Endodermal cell (in vitro differentiated cells): ENCODE data around the gene UBAP2. TPM values are rescaled to one million over a fixed set of nuclear protein-coding genes. Genes with fewer than 3 reads are reported as not detected.

Source experiments
- DNase-seq: peaks from one replicate; pipeline ENCODE4 v3.0.0-alpha.2; 2017
- H3K27ac ChIP-seq: 2 replicates; pipeline ENCODE4 v1.5.1; 2013; ENCODE audit warnings: mild to moderate bottlenecking, low read depth, low read length, moderate library complexity
- H3K27me3 ChIP-seq: 2 replicates; pipeline ENCODE4 v1.6.1; 2013; ENCODE audit warnings: mild to moderate bottlenecking, low read length, moderate library complexity; ENCODE audit not compliant: insufficient read depth, control insufficient read depth, poor library complexity, severe bottlenecking
- H3K36me3 ChIP-seq: 2 replicates; pipeline ENCODE4 v1.7.0; 2013; ENCODE audit warnings: mild to moderate bottlenecking, low read length, moderate library complexity; ENCODE audit not compliant: control insufficient read depth, insufficient read depth
- H3K4me1 ChIP-seq: one replicate; pipeline ENCODE4 v1.7.0; 2013; ENCODE audit warnings: low read length; ENCODE audit not compliant: control insufficient read depth, insufficient read depth
- H3K4me3 ChIP-seq: 2 replicates; pipeline ENCODE4 v1.5.1; 2013; ENCODE audit warnings: mild to moderate bottlenecking, low read length, moderate library complexity
- H3K9ac ChIP-seq: 2 replicates; pipeline ENCODE4 v1.6.1; 2013; ENCODE audit warnings: mild to moderate bottlenecking, low read length, moderate library complexity; ENCODE audit not compliant: poor library complexity, severe bottlenecking; ENCODE audit errors: extremely low read depth
- H3K9me3 ChIP-seq: 2 replicates; pipeline ENCODE4 v1.6.1; 2013; ENCODE audit warnings: mild to moderate bottlenecking, low read length, moderate library complexity; ENCODE audit not compliant: control insufficient read depth
- H3K27ac Mint-ChIP-seq: 2 replicates; pipeline ENCODE4 v1.8.0; 2020; ENCODE audit warnings: mixed read lengths
- H3K27me3 Mint-ChIP-seq: 2 replicates; pipeline ENCODE4 v1.8.0; 2021; ENCODE audit warnings: mild to moderate bottlenecking, mixed read lengths; ENCODE audit not compliant: insufficient read depth
- H3K36me3 Mint-ChIP-seq: 2 replicates; pipeline ENCODE4 v1.8.0; 2020; ENCODE audit warnings: low read depth, mixed read lengths
- H3K4me1 Mint-ChIP-seq: 2 replicates; pipeline ENCODE4 v1.8.0; 2020; ENCODE audit warnings: mixed read lengths
- H3K4me3 Mint-ChIP-seq: 2 replicates; pipeline ENCODE4 v1.8.0; 2020; ENCODE audit warnings: mild to moderate bottlenecking, moderate library complexity, mixed read lengths
- H3K9me3 Mint-ChIP-seq: 2 replicates; pipeline ENCODE4 v1.8.0; 2020; ENCODE audit warnings: mild to moderate bottlenecking, mixed read lengths
- CTCF ChIP-seq: fragments of 200-600 bp; sonication (generic); conservative IDR thresholded peaks from 2 replicates; pipeline ENCODE4 v1.5.0; 2021; ENCODE audit warnings: antibody characterized with exemption, mild to moderate bottlenecking
- WGBS, 2 experiments: methylation state at CpG; one replicate each; pipeline versions ENCODE4 v1.1.5 to v1.1.7; 2013; ENCODE audit warnings: missing lambda C conversion rate in 2 of 2, mixed read lengths in 1 of 2; ENCODE audit not compliant: insufficient coverage in 1 of 2, insufficient read length in 1 of 2; 5-methylcytosine and 5-hydroxymethylcytosine counted together
- total RNA-seq, 2 donors: library from RNA; stranded (reverse); fragmentation: NEBNext Ultra II Directional in 1 of 2; extraction: Animal tissue kit (Norgen Biotek cat#: 25700) in 1 of 2; gene quantifications; 2 replicates in 1 of 2; 3 replicates in 1 of 2; pipeline ENCODE4 v1.2.1, GENCODE V29; 2021

Gene UBAP2
- total RNA-seq, 2 donors from 2014 or later: 60.9 to 82.1 TPM

- peak overlapping the region; percentile 68 for H3K27ac Mint-ChIP-seq
Observed at GRCh38 chr9:33942471-33943083, 106.1 kb downstream of the UBAP2 start.

GRCh38 chr9:33939924-33940874, 108.5 kb downstream of the UBAP2 start:
- no peak overlapping the region for H3K27ac Mint-ChIP-seq
- Histone ChIP-seq H3K4me3 (no peak overlapping the region), H3K9ac (no peak overlapping the region), H3K9me3 (no peaks in the 10 kb centered on the region), H3K27ac (no peak overlapping the region), H3K27me3 (no peaks in the 10 kb centered on the region), H3K36me3 (peaks cover 91% of the 10 kb centered on the region), H3K4me1 (no peaks in the 10 kb centered on the region)
- DNase-seq: no peak
- H3K4me3 Mint-ChIP-seq: no peak overlapping the region
- TF ChIP-seq CTCF: no peak
- H3K4me1 Mint-ChIP-seq: peaks cover 4% of the 10 kb centered on the region
- H3K9me3 Mint-ChIP-seq: no peaks in the 10 kb centered on the region
- no peaks in the 10 kb centered on the region for H3K27me3 Mint-ChIP-seq
- WGBS, 2 experiments: 88 to 92% methylated on average over 6 to 9 of the region's 9 CpGs
- peaks cover 83% of the 10 kb centered on the region for H3K36me3 Mint-ChIP-seq

More at GRCh38 chr9:33942471-33943083, 106.1 kb downstream of the UBAP2 start:
- 93% methylated on average over 3 of the region's 3 CpGs; no CpG with 5 or more reads in 1 of the 2 experiments for WGBS, 2 experiments
- Histone ChIP-seq H3K27ac (no peak overlapping the region), H3K27me3 (no peaks in the 10 kb centered on the region), H3K4me1 (no peaks in the 10 kb centered on the region), H3K9ac (no peak overlapping the region), H3K36me3 (peaks cover 92% of the 10 kb centered on the region), H3K4me3 (no peak overlapping the region), H3K9me3 (no peaks in the 10 kb centered on the region)
- Mint-ChIP-seq H3K4me3 (no peak overlapping the region), H3K4me1 (no peaks in the 10 kb centered on the region), H3K27me3 (no peaks in the 10 kb centered on the region), H3K9me3 (no peaks in the 10 kb centered on the region), H3K36me3 (peaks cover 83% of the 10 kb centered on the region)
- TF ChIP-seq CTCF: peak; percentile 26
- no peak for DNase-seq

DNA sequence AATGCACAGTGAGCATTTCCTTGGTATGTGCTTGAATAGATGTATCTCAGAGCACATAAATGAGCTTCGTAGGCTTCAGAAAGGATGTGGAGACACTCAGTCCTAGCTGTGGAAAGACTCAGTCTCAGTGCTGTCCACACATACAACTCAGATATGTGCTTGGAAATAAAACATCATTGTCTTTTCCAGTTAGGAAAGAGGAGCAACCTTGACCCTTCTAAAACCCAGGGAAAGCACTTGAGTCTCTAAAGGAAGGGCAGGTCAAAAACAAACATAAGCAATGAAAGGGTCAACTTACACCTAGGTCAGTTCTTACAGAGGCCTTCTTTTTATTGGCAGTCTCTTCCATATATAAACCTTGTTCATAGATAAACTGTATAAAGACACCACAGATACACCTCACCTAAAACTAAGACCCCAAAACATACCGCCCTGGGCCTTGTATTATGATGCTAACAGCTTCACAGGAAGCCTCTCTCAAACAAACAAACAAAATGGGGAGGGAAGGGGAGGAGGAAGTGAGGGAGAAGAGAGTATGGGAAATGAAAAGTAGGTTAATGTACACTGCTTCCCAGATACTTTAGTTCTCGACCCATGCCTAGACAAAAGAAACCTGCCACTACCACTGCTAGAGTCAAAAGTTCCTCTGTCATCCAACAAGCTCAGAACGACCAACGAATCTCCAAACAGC, 114.4 kb downstream of the UBAP2 start:
- no peaks in the 10 kb centered on the region for H3K27me3 Mint-ChIP-seq
- peak; percentile 29 for DNase-seq
- H3K4me3 Mint-ChIP-seq: peak overlapping the region; percentile 12
- 89 to 94% methylated on average over 3 to 4 of the region's 5 CpGs for WGBS, 2 experiments
- peaks cover 14% of the 10 kb centered on the region for H3K4me1 Mint-ChIP-seq
- Histone ChIP-seq H3K9ac (no peak overlapping the region), H3K27me3 (no peaks in the 10 kb centered on the region), H3K9me3 (no peaks in the 10 kb centered on the region), H3K4me3 (no peak overlapping the region), H3K36me3 (peaks cover 93% of the 10 kb centered on the region), H3K4me1 (no peaks in the 10 kb centered on the region), H3K27ac (peak overlapping the region; percentile 10)
- peak overlapping the region; percentile 87 for H3K27ac Mint-ChIP-seq
- peaks cover 89% of the 10 kb centered on the region for H3K36me3 Mint-ChIP-seq
- no peak for TF ChIP-seq CTCF
- H3K9me3 Mint-ChIP-seq: no peaks in the 10 kb centered on the region
